ELR (cell line): Measurements from ENCODE around the gene SLAMF9.

ENCODE experiments used
- DNase-seq: peaks from one replicate; pipeline ENCODE4 v3.0.0-alpha.2; 2015; ENCODE audit warnings: low read depth

The SLAMF9 gene

GRCh38 chr1:159953536-159954515, at the start of gene SLAMF9:
SLAMF9 (minus strand) TSS chr1:159954237; CDS start chr1:159954137, 100 bp downstream.
- DNase-seq = peak; percentile 68

- DNase-seq = no peak
Observed at GRCh38 chr1:160001440-160001839, 47.4 kb upstream of the SLAMF9 start.

- DNase-seq = peak; percentile 38
Observed at GRCh38 chr1:159999204-159999603, 45.2 kb upstream of the SLAMF9 start.

GRCh38 chr1:159996653-159997052, 42.6 kb upstream of the SLAMF9 start:
- DNase-seq = peak; percentile 91

GRCh38 chr1:159994896-159995295, 40.9 kb upstream of the SLAMF9 start:
- DNase-seq = no peak

GRCh38 chr1:159993911-159994310, 39.9 kb upstream of the SLAMF9 start:
- no peak for DNase-seq

GRCh38 chr1:159992161-159992560, 38.1 kb upstream of the SLAMF9 start:
- DNase-seq = no peak

- peak; percentile 22 for DNase-seq
Observed at GRCh38 chr1:159991513-159991912, 37.5 kb upstream of the SLAMF9 start.

- no peak for DNase-seq
Observed at GRCh38 chr1:159990005-159990404, 36.0 kb upstream of the SLAMF9 start.

- DNase-seq = no peak
Observed at GRCh38 chr1:159989581-159989980, 35.5 kb upstream of the SLAMF9 start.

GRCh38 chr1:159988006-159988405, 34.0 kb upstream of the SLAMF9 start:
- no peak for DNase-seq

- no peak for DNase-seq
Observed at GRCh38 chr1:159987186-159987585, 33.1 kb upstream of the SLAMF9 start.

GRCh38 chr1:159986531-159986930, 32.5 kb upstream of the SLAMF9 start:
- no peak for DNase-seq

GRCh38 chr1:159986093-159986492, 32.1 kb upstream of the SLAMF9 start:
- DNase-seq = no peak

GRCh38 chr1:159985473-159985872, 31.4 kb upstream of the SLAMF9 start:
- DNase-seq = no peak

GRCh38 chr1:159983681-159984080, 29.6 kb upstream of the SLAMF9 start:
- no peak for DNase-seq

GRCh38 chr1:159982280-159982679, 28.2 kb upstream of the SLAMF9 start:
- DNase-seq = no peak

- DNase-seq = no peak
Observed at GRCh38 chr1:159981351-159982055, 27.5 kb upstream of the SLAMF9 start.

- DNase-seq = no peak
Observed at GRCh38 chr1:159980786-159981185, 26.7 kb upstream of the SLAMF9 start.

GRCh38 chr1:159980076-159980475, 26.0 kb upstream of the SLAMF9 start:
- DNase-seq = no peak

GRCh38 chr1:159979257-159979656, 25.2 kb upstream of the SLAMF9 start:
- no peak for DNase-seq

GRCh38 chr1:159978107-159978398, 24.0 kb upstream of the SLAMF9 start:
- DNase-seq = no peak

GRCh38 chr1:159977364-159978106, 23.5 kb upstream of the SLAMF9 start:
- no peak for DNase-seq
